ENCODE data around the gene RAB30.

GRCh38 chr11:82930734-82931133, 141.0 kb downstream of the RAB30 start:
- no peak for TF ChIP-seq CTCF (IDR thresholded peaks at IDR 0.05)
- no peak for TF ChIP-seq POLR2A (IDR thresholded peaks at IDR 0.05)
- no peak for TF ChIP-seq POLR2AphosphoS5 (IDR thresholded peaks at IDR 0.05)

Data from gastroesophageal sphincter (tissue), 3 donors.